ENCODE results near the gene GRWD1.

Gene GRWD1

DNA sequence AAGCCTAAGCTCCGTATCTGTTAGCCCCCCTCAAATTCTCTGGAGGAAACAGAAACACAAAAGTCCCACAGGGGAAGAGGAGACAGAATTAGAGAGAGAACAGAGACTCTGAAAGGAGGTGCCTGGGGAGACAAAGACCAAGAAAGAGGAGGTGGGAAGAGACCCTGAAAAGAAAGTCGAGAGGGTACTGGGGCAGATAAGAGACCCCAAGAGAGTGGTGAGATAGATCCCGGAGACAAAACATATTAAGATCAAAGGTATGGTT is 915 bp upstream of the GRWD1 start:
- peak overlapping the region; percentile 80 for H3K4me3 ChIP-seq (ENCODE audit: insufficient read depth, low read depth, low read length, poor library complexity, severe bottlenecking)
- DNase-seq, result no peak
- peaks cover 11% of the 10 kb centered on the region for H3K27me3 ChIP-seq (replicated peaks; ENCODE audit: control insufficient read depth, insufficient read depth, low read length, poor library complexity, severe bottlenecking)
- peaks cover 21% of the 10 kb centered on the region for H3K4me1 ChIP-seq (ENCODE audit: control insufficient read depth, insufficient read depth, low read length, poor library complexity, severe bottlenecking)
- peaks cover 19% of the 10 kb centered on the region for H3K36me3 ChIP-seq (ENCODE audit: control insufficient read depth, insufficient read depth, low read length)
- H3K27ac ChIP-seq (ENCODE audit: insufficient read depth, low read length, poor library complexity, severe bottlenecking), result no peak overlapping the region
- no peaks in the 10 kb centered on the region for H3K9me3 ChIP-seq (ENCODE audit: control insufficient read depth, low read length)

DNA sequence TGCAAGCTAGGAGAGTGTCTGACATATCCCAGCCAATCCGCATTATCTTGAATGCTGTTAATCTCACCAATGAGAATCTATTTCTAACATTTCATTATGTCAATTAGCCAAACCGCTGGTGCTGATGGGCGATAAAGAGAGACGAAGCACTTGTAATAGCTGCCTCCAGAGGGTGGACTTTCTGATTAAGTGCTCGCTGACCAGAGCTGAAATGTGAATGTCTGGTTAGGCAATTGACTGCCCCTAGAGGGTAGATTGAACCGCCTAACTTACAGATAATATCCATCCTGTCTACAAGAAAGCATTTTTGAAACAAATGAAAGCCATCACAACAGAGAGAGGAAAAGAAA is 552 bp upstream of the GRWD1 start:
- H3K36me3 ChIP-seq (ENCODE audit: control insufficient read depth, insufficient read depth, low read length), result peaks cover 22% of the 10 kb centered on the region
- H3K4me1 ChIP-seq (ENCODE audit: control insufficient read depth, insufficient read depth, low read length, poor library complexity, severe bottlenecking), result peaks cover 21% of the 10 kb centered on the region
- H3K9me3 ChIP-seq (ENCODE audit: control insufficient read depth, low read length), result no peaks in the 10 kb centered on the region
- peak overlapping the region; percentile 70 for H3K27ac ChIP-seq (ENCODE audit: insufficient read depth, low read length, poor library complexity, severe bottlenecking)
- peak in 1 of 3 donors; percentile 12 for DNase-seq
- H3K27me3 ChIP-seq (replicated peaks; ENCODE audit: control insufficient read depth, insufficient read depth, low read length, poor library complexity, severe bottlenecking), result peaks cover 11% of the 10 kb centered on the region
- peak overlapping the region; percentile 80 for H3K4me3 ChIP-seq (ENCODE audit: insufficient read depth, low read depth, low read length, poor library complexity, severe bottlenecking)

DNA sequence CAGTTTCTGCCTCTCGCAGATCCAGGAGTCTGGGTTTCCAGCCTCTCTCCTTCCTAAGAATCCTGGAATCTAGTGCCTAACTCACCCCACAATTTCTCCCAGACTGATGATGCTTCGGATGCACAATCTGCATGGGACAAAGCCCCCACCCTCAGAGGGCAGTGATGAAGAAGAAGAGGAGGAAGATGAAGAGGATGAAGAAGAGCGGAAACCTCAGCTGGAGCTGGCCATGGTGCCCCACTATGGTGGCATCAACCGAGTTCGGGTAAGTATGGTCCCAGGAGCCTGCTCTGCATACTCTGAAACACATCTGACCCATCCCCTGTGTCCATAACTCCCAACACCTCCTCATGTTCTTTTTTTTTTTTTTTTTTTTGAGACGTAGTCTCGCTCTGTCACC is 796 bp downstream of the GRWD1 start:
- peak overlapping the region; percentile 70 for H3K27ac ChIP-seq (ENCODE audit: insufficient read depth, low read length, poor library complexity, severe bottlenecking)
- peaks cover 36% of the 10 kb centered on the region for H3K36me3 ChIP-seq (ENCODE audit: control insufficient read depth, insufficient read depth, low read length)
- no peak for DNase-seq
- no peaks in the 10 kb centered on the region for H3K9me3 ChIP-seq (ENCODE audit: control insufficient read depth, low read length)
- peak overlapping the region; percentile 80 for H3K4me3 ChIP-seq (ENCODE audit: insufficient read depth, low read depth, low read length, poor library complexity, severe bottlenecking)
- H3K4me1 ChIP-seq (ENCODE audit: control insufficient read depth, insufficient read depth, low read length, poor library complexity, severe bottlenecking), result peaks cover 21% of the 10 kb centered on the region
- peaks cover 11% of the 10 kb centered on the region for H3K27me3 ChIP-seq (replicated peaks; ENCODE audit: control insufficient read depth, insufficient read depth, low read length, poor library complexity, severe bottlenecking)

DNA sequence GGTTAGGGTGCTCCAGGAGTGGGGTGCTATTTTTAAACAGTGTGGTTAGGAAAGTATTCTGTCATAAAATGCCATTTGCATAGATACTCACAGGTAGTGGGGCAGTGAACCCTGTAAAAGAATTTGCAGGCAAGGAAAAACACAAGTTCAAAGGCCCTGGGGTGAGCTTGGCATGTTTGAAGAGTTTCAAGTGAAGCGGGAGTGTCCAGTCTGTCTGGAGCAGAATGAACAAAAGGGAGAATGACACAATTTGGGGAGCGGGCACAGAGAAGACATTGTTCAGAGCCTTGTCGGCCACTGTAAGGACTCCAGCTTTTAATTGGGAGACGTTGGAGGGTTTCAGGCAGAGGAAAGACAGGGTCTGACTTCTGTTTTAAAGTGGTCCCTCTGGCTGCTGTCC is 2.8 kb downstream of the GRWD1 start:
- Histone ChIP-seq H3K27ac (ENCODE audit: insufficient read depth, low read length, poor library complexity, severe bottlenecking) (no peak overlapping the region), H3K4me1 (ENCODE audit: control insufficient read depth, insufficient read depth, low read length, poor library complexity, severe bottlenecking) (peaks cover 21% of the 10 kb centered on the region), H3K4me3 (ENCODE audit: insufficient read depth, low read depth, low read length, poor library complexity, severe bottlenecking) (no peak overlapping the region), H3K9me3 (ENCODE audit: control insufficient read depth, low read length) (no peaks in the 10 kb centered on the region), H3K36me3 (ENCODE audit: control insufficient read depth, insufficient read depth, low read length) (peaks cover 53% of the 10 kb centered on the region), H3K27me3 (replicated peaks; ENCODE audit: control insufficient read depth, insufficient read depth, low read length, poor library complexity, severe bottlenecking) (peaks cover 4% of the 10 kb centered on the region)
- no peak for DNase-seq

DNA sequence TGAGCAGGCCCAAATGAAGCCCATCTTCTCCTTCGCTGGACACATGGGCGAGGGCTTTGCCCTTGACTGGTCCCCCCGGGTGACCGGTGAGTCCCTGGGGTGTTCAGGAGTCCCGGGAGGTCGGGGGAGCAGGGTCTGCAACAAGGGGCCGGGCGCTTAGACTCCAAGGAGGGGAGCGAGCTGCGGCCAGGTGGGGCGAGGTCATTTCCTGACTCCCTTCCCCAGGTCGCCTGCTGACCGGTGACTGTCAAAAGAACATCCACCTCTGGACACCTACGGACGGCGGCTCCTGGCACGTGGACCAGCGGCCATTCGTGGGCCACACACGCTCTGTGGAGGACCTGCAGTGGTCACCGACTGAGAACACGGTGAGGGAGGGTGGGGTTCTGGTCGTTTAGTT is 4.7 kb downstream of the GRWD1 start:
- peaks cover 7% of the 10 kb centered on the region for H3K4me1 ChIP-seq (ENCODE audit: control insufficient read depth, insufficient read depth, low read length, poor library complexity, severe bottlenecking)
- no peak overlapping the region for H3K4me3 ChIP-seq (ENCODE audit: insufficient read depth, low read depth, low read length, poor library complexity, severe bottlenecking)
- no peak for DNase-seq
- no peak overlapping the region for H3K27ac ChIP-seq (ENCODE audit: insufficient read depth, low read length, poor library complexity, severe bottlenecking)
- no peaks in the 10 kb centered on the region for H3K27me3 ChIP-seq (replicated peaks; ENCODE audit: control insufficient read depth, insufficient read depth, low read length, poor library complexity, severe bottlenecking)
- peaks cover 67% of the 10 kb centered on the region for H3K36me3 ChIP-seq (ENCODE audit: control insufficient read depth, insufficient read depth, low read length)
- no peaks in the 10 kb centered on the region for H3K9me3 ChIP-seq (ENCODE audit: control insufficient read depth, low read length)

DNA sequence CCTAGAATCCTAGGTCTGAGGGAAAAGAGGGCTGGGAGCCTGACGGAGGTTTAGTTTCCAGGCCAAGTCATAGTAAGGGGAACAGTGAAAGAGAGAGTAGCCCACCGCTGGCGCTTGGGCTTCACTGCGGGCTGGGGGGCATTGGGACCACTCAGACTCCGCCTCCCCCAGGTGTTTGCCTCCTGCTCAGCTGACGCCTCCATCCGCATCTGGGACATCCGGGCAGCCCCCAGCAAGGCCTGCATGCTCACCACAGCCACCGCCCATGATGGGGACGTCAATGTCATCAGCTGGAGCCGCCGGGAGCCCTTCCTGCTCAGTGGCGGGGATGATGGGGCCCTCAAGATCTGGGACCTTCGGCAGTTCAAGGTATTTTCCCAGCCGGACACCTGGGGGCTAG is 5.1 kb downstream of the GRWD1 start:
- Histone ChIP-seq H3K4me3 (ENCODE audit: insufficient read depth, low read depth, low read length, poor library complexity, severe bottlenecking) (no peak overlapping the region), H3K4me1 (ENCODE audit: control insufficient read depth, insufficient read depth, low read length, poor library complexity, severe bottlenecking) (peaks cover 7% of the 10 kb centered on the region), H3K9me3 (ENCODE audit: control insufficient read depth, low read length) (no peaks in the 10 kb centered on the region), H3K36me3 (ENCODE audit: control insufficient read depth, insufficient read depth, low read length) (peaks cover 69% of the 10 kb centered on the region), H3K27me3 (replicated peaks; ENCODE audit: control insufficient read depth, insufficient read depth, low read length, poor library complexity, severe bottlenecking) (no peaks in the 10 kb centered on the region), H3K27ac (ENCODE audit: insufficient read depth, low read length, poor library complexity, severe bottlenecking) (no peak overlapping the region)
- DNase-seq, result no peak

DNA sequence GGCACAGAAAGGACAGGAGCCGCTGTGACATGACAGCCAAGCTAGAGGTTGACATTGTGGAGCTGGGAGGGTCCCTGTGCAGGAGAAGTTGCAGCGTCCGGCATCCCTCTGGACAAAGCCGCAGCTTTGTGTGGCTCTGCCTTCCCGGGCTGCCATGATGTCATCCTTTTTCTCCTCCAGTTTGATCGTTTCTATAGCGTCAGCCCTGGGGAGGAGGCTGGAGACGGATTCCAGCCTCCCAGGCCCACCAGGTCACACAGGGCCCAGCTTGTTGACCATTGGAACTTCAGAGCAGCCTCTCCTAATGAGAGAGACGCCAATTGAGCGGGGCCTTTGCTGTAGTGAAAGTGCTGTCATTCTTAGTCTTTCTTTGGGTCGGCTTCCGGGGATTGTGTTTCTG is 5.8 kb downstream of the GRWD1 start:
- no peak overlapping the region for H3K27ac ChIP-seq (ENCODE audit: insufficient read depth, low read length, poor library complexity, severe bottlenecking)
- H3K4me1 ChIP-seq (ENCODE audit: control insufficient read depth, insufficient read depth, low read length, poor library complexity, severe bottlenecking), result peaks cover under 1% of the 10 kb centered on the region
- no peaks in the 10 kb centered on the region for H3K9me3 ChIP-seq (ENCODE audit: control insufficient read depth, low read length)
- no peak overlapping the region for H3K4me3 ChIP-seq (ENCODE audit: insufficient read depth, low read depth, low read length, poor library complexity, severe bottlenecking)
- no peaks in the 10 kb centered on the region for H3K27me3 ChIP-seq (replicated peaks; ENCODE audit: control insufficient read depth, insufficient read depth, low read length, poor library complexity, severe bottlenecking)
- H3K36me3 ChIP-seq (ENCODE audit: control insufficient read depth, insufficient read depth, low read length), result peaks cover 75% of the 10 kb centered on the region
- no peak for DNase-seq

DNA sequence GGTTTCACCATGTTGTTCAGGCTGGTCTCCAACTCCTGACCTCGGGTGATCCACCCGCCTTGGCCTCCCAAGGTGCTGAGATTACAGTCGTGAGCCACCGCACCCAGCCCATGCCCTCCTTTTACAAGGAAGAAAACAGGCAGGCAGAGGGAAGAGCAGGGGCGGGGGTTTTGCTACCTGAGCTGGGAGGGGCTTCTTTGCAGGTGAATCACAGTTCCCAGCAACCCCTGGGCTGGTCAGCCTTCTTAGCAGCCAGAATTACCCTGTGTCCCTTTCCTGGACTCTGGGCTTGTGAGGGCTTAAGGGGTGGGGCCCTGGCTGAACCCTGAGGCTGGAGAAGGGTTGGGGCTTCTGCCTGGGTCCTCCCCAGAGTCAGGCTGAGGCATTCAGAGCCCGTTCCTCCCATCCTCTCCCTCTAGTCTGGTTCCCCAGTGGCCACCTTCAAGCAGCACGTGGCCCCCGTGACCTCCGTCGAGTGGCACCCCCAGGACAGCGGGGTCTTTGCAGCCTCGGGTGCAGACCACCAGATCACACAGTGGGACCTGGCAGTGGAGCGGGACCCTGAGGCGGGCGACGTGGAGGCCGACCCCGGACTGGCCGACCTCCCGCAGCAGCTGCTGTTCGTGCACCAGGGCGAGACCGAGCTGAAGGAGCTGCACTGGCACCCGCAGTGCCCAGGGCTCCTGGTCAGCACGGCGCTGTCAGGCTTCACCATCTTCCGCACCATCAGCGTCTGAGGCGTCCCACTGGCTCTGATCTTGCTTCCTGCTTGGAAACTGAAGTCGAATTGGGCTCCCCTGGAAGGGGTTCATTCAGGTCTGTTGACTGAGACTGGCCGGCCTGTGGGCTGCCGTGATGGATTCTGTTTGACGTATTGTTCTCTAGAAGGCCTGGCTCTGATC is 6.8 kb downstream of the GRWD1 start:
- H3K27me3 ChIP-seq (replicated peaks; ENCODE audit: control insufficient read depth, insufficient read depth, low read length, poor library complexity, severe bottlenecking), result no peaks in the 10 kb centered on the region
- H3K4me1 ChIP-seq (ENCODE audit: control insufficient read depth, insufficient read depth, low read length, poor library complexity, severe bottlenecking), result no peaks in the 10 kb centered on the region
- DNase-seq, result no peak
- H3K9me3 ChIP-seq (ENCODE audit: control insufficient read depth, low read length), result no peaks in the 10 kb centered on the region
- no peak overlapping the region for H3K4me3 ChIP-seq (ENCODE audit: insufficient read depth, low read depth, low read length, poor library complexity, severe bottlenecking)
- peaks cover 73% of the 10 kb centered on the region for H3K36me3 ChIP-seq (ENCODE audit: control insufficient read depth, insufficient read depth, low read length)
- no peak overlapping the region for H3K27ac ChIP-seq (ENCODE audit: insufficient read depth, low read length, poor library complexity, severe bottlenecking)

DNA sequence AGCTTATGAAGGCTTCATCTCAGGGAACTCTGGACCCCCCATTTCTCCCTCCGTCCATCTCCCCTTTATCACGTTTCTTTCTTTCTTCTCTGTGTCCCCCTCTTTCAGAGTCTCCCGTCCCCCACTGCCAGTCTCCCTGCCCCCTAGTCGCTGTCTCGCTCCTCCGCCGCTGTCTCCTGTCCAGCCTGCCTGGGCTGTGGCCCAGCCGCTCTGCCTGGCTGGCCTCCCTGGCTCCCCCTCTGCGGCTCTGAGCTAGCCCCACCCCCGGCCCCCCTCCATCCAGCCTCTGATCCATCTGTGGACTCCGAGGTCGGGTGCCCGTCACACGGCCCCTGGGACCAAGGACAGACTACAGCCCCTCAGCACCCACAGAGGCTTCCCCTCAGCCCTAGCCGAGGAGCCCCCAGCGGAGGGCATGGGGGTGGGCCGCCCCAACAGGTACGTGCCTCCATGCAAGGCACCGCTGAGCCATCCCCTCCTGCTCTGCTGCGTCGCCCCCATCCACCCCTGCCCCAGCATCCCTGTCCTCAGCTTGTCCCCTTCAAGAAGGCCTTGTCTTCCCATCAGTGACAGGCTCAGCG is 8.5 kb downstream of the GRWD1 start:
- H3K4me3 ChIP-seq (ENCODE audit: insufficient read depth, low read depth, low read length, poor library complexity, severe bottlenecking), result no peak overlapping the region
- no peaks in the 10 kb centered on the region for H3K9me3 ChIP-seq (ENCODE audit: control insufficient read depth, low read length)
- no peaks in the 10 kb centered on the region for H3K27me3 ChIP-seq (replicated peaks; ENCODE audit: control insufficient read depth, insufficient read depth, low read length, poor library complexity, severe bottlenecking)
- peaks cover 60% of the 10 kb centered on the region for H3K36me3 ChIP-seq (ENCODE audit: control insufficient read depth, insufficient read depth, low read length)
- no peaks in the 10 kb centered on the region for H3K4me1 ChIP-seq (ENCODE audit: control insufficient read depth, insufficient read depth, low read length, poor library complexity, severe bottlenecking)
- no peak for DNase-seq
- no peak overlapping the region for H3K27ac ChIP-seq (ENCODE audit: insufficient read depth, low read length, poor library complexity, severe bottlenecking)

DNA sequence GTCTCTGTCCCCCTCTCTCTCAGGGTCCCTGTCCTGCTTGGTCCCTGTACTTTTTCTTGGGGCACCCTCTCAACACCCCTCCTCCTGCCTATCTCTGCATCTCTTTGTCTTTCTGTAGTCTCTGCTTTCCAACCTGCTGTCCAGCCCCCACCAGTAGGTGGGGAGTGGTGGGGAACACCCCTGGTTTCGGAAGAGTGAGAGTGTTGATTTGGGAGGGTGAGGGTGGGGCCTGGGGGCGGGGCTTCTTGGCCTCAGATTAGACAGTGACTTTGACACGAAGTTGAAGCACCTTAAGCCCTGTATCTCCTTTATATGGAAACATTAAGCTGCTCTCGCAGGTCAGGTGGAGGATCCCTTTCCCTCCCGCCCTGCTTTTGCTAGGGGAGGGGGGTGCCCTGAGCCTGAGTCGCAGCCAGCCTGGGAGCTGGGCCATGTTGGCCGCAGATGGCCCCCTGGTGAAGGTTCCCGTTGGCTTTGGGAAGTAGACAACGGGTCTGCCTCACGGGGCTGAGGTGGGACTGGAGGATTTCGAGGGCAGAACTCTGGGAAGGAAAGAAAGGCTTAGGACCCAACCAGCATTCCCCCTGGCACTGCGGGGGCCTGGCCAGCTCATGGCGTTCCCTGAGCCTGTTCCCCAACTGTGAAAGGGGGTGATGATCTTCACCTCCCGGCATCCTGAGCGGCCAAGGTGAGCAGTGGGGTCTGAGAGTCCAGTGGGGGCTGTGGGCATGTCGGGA is 9.6 kb downstream of the GRWD1 start, which contains the start of gene KCNJ14:
KCNJ14 (plus strand) TSS at position 404 of the 737 bp plus-strand sequence. CDS start 6,151 bp downstream, outside the sequence.
- Histone ChIP-seq H3K4me3 (ENCODE audit: insufficient read depth, low read depth, low read length, poor library complexity, severe bottlenecking) (no peak within 1 kb of the TSS), H3K36me3 (ENCODE audit: control insufficient read depth, insufficient read depth, low read length) (peaks cover 52% of the 10 kb centered on the region), H3K27me3 (replicated peaks; ENCODE audit: control insufficient read depth, insufficient read depth, low read length, poor library complexity, severe bottlenecking) (no peaks in the 10 kb centered on the region), H3K9me3 (ENCODE audit: control insufficient read depth, low read length) (no peaks in the 10 kb centered on the region), H3K4me1 (ENCODE audit: control insufficient read depth, insufficient read depth, low read length, poor library complexity, severe bottlenecking) (no peaks in the 10 kb centered on the region), H3K27ac (ENCODE audit: insufficient read depth, low read length, poor library complexity, severe bottlenecking) (no peak within 1 kb of the TSS)
- DNase-seq, result no peak

All from effector memory CD4-positive, alpha-beta T cell (primary cell).